ENCODE results near the gene RRP15. TPM values are rescaled to one million over a fixed set of nuclear protein-coding genes. Genes with fewer than 3 reads are reported as not detected.

The RRP15 gene
- total and polyA plus RNA-seq, 2 of the 13 experiments (the other 11 are each of a cell fraction or from before 2014, with no cell fraction given) = 2.1 to 37.5 TPM

- TF ChIP-seq USF2 (IDR thresholded peaks at IDR 0.05; ENCODE audit: low read depth, low read length) (no peak), USF2 (CRISPR knock-in tag; IDR thresholded peaks at IDR 0.05; ENCODE audit: borderline replicate concordance) (no peak), ZNF781 (CRISPR knock-in tag; IDR thresholded peaks at IDR 0.05; ENCODE audit: borderline replicate concordance, not compliant biosample characterization) (no peak), RNF2 (conservative IDR thresholded peaks at IDR 0.05; ENCODE audit: low read depth) (no peak), FOXP1 (IDR thresholded peaks at IDR 0.05) (no peak), FOXP1 (CRISPR knock-in tag; IDR thresholded peaks at IDR 0.05) (peak; percentile 51; the same call in 1 of the 2 replicates), GATAD1 (CRISPR knock-in tag; IDR thresholded peaks at IDR 0.05) (no peak), AHDC1 (CRISPR knock-in tag; IDR thresholded peaks at IDR 0.05; ENCODE audit: borderline replicate concordance) (peak; percentile 59; the same call in 1 of the 2 replicates), CREM (IDR thresholded peaks at IDR 0.05) (0 out of 2 replicates have a peak, but pooled peaks have one; percentile 17), CREM (CRISPR knock-in tag; IDR thresholded peaks at IDR 0.05) (no peak), FOXA3 (CRISPR knock-in tag; IDR thresholded peaks at IDR 0.05) (peak; percentile 63)
- TF ChIP-seq, protein P1, sequence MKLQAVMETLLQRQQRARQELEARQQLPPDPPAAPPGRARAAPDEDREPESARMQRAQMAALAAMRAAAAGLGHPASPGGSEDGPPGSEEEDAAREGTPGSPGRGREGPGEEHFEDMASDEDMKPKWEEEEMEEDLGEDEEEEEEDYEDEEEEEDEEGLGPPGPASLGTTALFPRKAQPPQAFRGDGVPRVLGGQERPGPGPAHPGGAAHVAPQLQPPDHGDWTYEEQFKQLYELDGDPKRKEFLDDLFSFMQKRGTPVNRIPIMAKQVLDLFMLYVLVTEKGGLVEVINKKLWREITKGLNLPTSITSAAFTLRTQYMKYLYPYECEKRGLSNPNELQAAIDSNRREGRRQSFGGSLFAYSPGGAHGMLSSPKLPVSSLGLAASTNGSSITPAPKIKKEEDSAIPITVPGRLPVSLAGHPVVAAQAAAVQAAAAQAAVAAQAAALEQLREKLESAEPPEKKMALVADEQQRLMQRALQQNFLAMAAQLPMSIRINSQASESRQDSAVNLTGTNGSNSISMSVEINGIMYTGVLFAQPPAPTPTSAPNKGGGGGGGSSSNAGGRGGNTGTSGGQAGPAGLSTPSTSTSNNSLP (IDR thresholded peaks at IDR 0.05; ENCODE audit: low read depth, low read length) = no peak
- TF ChIP-seq, protein P2, sequence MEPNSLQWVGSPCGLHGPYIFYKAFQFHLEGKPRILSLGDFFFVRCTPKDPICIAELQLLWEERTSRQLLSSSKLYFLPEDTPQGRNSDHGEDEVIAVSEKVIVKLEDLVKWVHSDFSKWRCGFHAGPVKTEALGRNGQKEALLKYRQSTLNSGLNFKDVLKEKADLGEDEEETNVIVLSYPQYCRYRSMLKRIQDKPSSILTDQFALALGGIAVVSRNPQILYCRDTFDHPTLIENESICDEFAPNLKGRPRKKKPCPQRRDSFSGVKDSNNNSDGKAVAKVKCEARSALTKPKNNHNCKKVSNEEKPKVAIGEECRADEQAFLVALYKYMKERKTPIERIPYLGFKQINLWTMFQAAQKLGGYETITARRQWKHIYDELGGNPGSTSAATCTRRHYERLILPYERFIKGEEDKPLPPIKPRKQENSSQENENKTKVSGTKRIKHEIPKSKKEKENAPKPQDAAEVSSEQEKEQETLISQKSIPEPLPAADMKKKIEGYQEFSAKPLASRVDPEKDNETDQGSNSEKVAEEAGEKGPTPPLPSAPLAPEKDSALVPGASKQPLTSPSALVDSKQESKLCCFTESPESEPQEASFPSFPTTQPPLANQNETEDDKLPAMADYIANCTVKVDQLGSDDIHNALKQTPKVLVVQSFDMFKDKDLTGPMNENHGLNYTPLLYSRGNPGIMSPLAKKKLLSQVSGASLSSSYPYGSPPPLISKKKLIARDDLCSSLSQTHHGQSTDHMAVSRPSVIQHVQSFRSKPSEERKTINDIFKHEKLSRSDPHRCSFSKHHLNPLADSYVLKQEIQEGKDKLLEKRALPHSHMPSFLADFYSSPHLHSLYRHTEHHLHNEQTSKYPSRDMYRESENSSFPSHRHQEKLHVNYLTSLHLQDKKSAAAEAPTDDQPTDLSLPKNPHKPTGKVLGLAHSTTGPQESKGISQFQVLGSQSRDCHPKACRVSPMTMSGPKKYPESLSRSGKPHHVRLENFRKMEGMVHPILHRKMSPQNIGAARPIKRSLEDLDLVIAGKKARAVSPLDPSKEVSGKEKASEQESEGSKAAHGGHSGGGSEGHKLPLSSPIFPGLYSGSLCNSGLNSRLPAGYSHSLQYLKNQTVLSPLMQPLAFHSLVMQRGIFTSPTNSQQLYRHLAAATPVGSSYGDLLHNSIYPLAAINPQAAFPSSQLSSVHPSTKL (CRISPR knock-in tag; IDR thresholded peaks at IDR 0.05) = peak; percentile 31; the same call in 1 of the 2 replicates
Measured at GRCh38 chr1:218257971-218258370, 27.1 kb upstream of the RRP15 start (continued).

All from HepG2 (cell line).